Ectodermal cell (in vitro differentiated cells): ENCODE data around the gene CLCN3.
"Not testable (repeated sequence)": the region's sequence is repeated elsewhere in the genome, so short reads cannot be mapped to it uniquely, and the experiment has no call there.

Experiments
- H3K27ac ChIP-seq: 2 replicates; pipeline ENCODE4 v1.7.0; 2013; ENCODE audit warnings: mild to moderate bottlenecking, low read depth, low read length; ENCODE audit not compliant: insufficient read depth, poor library complexity, severe bottlenecking
- H3K27me3 ChIP-seq: 2 replicates; pipeline ENCODE4 v1.7.0; 2013; ENCODE audit warnings: mild to moderate bottlenecking, low read length; ENCODE audit not compliant: insufficient read depth, control insufficient read depth, poor library complexity, severe bottlenecking
- H3K36me3 ChIP-seq: one replicate; pipeline ENCODE4 v1.7.0; 2013; ENCODE audit warnings: low read length; ENCODE audit not compliant: control insufficient read depth, insufficient read depth
- H3K4me1 ChIP-seq: one replicate; pipeline ENCODE4 v1.7.0; 2013; ENCODE audit warnings: low read length; ENCODE audit not compliant: control insufficient read depth, insufficient read depth
- H3K4me3 ChIP-seq: 2 replicates; pipeline ENCODE4 v1.7.0; 2013; ENCODE audit warnings: low read depth, low read length, control low read depth; ENCODE audit not compliant: insufficient read depth
- H3K9me3 ChIP-seq: 2 replicates; pipeline ENCODE4 v1.7.0; 2013; ENCODE audit warnings: mild to moderate bottlenecking, low read length, moderate library complexity; ENCODE audit not compliant: control insufficient read depth
- WGBS, 2 experiments: methylation state at CpG; one replicate each; pipeline ENCODE4 v1.1.7; 2013; ENCODE audit warnings: missing lambda C conversion rate in 2 of 2; 5-methylcytosine and 5-hydroxymethylcytosine counted together

CLCN3 gene

DNA sequence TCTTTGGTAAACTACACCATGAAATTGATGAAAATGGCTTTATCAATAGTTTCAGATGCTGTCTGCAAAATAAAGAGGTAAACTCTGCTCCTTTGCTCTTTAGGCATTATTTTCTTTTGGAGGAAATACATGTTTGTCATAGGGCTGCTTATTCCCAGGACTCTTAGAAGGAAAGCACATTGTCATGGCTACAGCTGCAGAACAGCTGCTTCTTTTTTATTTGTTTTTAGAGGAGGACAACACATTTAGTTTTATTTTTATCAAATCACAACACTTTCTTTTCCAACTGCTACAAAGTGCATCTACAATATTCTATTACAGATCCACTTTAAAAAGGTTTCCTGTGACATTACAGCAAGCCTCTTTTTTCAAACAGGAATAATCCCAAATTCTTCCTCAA, 150.0 kb downstream of the CLCN3 start:
- Histone ChIP-seq H3K27me3 (no peaks in the 10 kb centered on the region), H3K4me1 (no peaks in the 10 kb centered on the region), H3K36me3 (no peaks in the 10 kb centered on the region), H3K9me3 (no peaks in the 10 kb centered on the region), H3K4me3 (no peak overlapping the region), H3K27ac (no peak overlapping the region)

DNA sequence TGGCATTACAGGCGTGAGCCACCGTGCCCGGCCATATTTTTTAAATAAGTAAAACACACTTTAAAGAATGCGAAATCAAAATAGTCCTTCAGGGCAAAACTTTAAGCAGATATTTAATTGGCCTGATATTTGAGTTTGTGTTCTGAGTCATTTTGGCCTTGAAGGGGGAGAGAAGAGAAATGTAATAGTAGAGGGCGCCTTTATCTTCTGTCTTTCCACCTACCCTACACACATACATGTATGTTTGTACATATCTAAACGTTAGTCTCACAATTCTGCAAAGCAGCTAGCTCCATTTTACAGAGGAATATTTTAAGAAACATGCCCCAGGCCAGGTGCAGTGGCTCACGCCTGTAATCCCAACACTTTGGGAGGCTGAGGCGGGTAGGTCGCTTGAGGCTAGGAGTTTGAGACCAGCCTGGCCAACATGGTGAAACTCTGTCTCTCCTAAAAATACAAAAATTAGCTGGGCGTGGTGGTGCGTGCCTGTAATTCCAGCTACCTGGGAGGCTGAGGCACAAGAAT, 151.2 kb downstream of the CLCN3 start:
- WGBS, 2 experiments = 90 to 92% methylated on average over 10 of the region's 11 CpGs
- not testable (repeated sequence) for H3K4me3 ChIP-seq, H3K9me3 ChIP-seq, H3K27ac ChIP-seq, H3K36me3 ChIP-seq, H3K4me1 ChIP-seq, H3K27me3 ChIP-seq
